ENCODE results near the gene WDR64. TPM values are rescaled to one million over a fixed set of nuclear protein-coding genes. Genes with fewer than 3 reads are reported as not detected.
"Not testable (repeated sequence)": the region's sequence is repeated elsewhere in the genome, so short reads cannot be mapped to it uniquely, and the experiment has no call there.

WDR64 gene
- total RNA-seq, 1 donor from 2014 or later, result 0.80 TPM

DNA sequence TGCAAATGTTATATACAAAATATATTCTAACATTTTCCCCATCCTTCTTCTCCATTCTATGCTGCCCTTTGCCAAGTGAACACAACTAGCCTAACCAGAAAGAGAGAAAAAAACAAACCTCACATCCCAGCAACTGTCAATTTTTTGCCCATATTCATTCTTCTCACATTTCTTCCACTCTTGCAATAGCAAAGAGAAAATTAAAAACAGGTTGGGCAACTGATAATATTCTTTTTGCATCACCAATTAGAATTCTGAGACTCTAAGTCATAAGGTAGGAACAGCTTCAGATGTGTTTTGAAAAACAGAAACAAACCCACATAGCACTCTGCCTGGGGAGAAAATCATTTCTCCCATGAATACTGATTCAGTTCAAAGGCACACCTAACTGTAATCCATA is 170.8 kb downstream of the WDR64 start:
- Mint-ChIP-seq H3K27ac (ENCODE audit: unreplicated experiment) (no peak overlapping the region), H3K4me3 (ENCODE audit: unreplicated experiment) (no peak overlapping the region), H3K9me3 (ENCODE audit: unreplicated experiment) (peaks cover 4% of the 10 kb centered on the region), H3K36me3 (ENCODE audit: low read depth, unreplicated experiment) (no peaks in the 10 kb centered on the region), H3K4me1 (ENCODE audit: unreplicated experiment) (no peaks in the 10 kb centered on the region), H3K27me3 (ENCODE audit: unreplicated experiment) (peaks cover 4% of the 10 kb centered on the region)
- no peak for DNase-seq (ENCODE audit: low spot score)
- TF ChIP-seq CTCF (IDR thresholded peaks at IDR 0.05; ENCODE audit: unreplicated experiment), result no peak

- DNase-seq (ENCODE audit: low spot score), result no peak
- no peak for TF ChIP-seq CTCF (IDR thresholded peaks at IDR 0.05; ENCODE audit: unreplicated experiment)
- Mint-ChIP-seq H3K4me3 (ENCODE audit: unreplicated experiment) (no peak overlapping the region), H3K27ac (ENCODE audit: unreplicated experiment) (no peak overlapping the region), H3K27me3 (ENCODE audit: unreplicated experiment) (peaks cover 4% of the 10 kb centered on the region), H3K9me3 (ENCODE audit: unreplicated experiment) (peaks cover 4% of the 10 kb centered on the region), H3K4me1 (ENCODE audit: unreplicated experiment) (no peaks in the 10 kb centered on the region), H3K36me3 (ENCODE audit: low read depth, unreplicated experiment) (no peaks in the 10 kb centered on the region)
Measured at GRCh38 chr1:241823925-241824324, 171.8 kb downstream of the WDR64 start.

DNA sequence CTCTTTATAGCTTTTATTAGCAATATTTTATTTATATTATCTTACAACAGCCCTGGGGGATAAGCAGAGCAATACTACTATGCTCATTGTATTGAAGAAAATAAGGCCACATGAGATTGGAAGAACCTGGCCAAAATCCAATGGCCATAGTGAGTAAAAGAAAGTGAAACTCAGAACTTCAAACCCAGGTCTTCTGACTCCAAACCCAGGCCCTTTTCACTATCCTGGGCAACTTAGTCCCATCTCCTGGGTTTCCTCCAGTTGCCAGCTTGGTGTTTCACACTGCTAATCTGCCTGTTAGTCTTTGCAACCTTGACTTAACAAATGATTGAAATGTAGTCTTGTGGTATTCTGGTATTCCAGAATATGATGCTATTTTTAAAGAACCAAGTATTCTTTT is 173.5 kb downstream of the WDR64 start:
- Mint-ChIP-seq H3K27me3 (ENCODE audit: unreplicated experiment) (peaks cover 4% of the 10 kb centered on the region), H3K9me3 (ENCODE audit: unreplicated experiment) (no peaks in the 10 kb centered on the region), H3K36me3 (ENCODE audit: low read depth, unreplicated experiment) (no peaks in the 10 kb centered on the region), H3K4me3 (ENCODE audit: unreplicated experiment) (no peak overlapping the region), H3K27ac (ENCODE audit: unreplicated experiment) (no peak overlapping the region), H3K4me1 (ENCODE audit: unreplicated experiment) (no peaks in the 10 kb centered on the region)
- no peak for TF ChIP-seq CTCF (IDR thresholded peaks at IDR 0.05; ENCODE audit: unreplicated experiment)
- no peak for DNase-seq (ENCODE audit: low spot score)

DNA sequence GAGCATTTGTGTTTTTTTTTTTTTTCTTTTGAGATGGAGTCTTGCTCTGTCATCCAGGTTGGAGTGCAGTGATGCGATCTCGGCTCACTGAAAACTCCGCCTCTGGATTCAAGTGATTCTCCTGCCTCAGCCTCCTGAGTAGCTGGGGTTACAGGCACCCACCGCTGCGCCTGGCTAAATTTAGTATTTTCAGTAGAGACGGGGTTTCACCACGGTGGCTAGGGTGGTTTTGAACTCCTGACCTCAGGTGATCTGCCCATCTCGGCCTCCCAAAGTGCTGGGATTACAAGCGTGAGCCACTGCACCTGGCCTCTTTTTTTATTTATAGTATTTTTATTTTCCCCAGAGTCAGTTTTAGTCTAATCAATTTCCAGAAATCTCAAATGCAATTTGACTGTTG is 174.5 kb downstream of the WDR64 start:
- not testable (repeated sequence) for H3K9me3 Mint-ChIP-seq (ENCODE audit: unreplicated experiment); H3K27me3 Mint-ChIP-seq (ENCODE audit: unreplicated experiment); DNase-seq (ENCODE audit: low spot score); H3K4me3 Mint-ChIP-seq (ENCODE audit: unreplicated experiment); H3K27ac Mint-ChIP-seq (ENCODE audit: unreplicated experiment); H3K36me3 Mint-ChIP-seq (ENCODE audit: low read depth, unreplicated experiment); H3K4me1 Mint-ChIP-seq (ENCODE audit: unreplicated experiment)

DNA sequence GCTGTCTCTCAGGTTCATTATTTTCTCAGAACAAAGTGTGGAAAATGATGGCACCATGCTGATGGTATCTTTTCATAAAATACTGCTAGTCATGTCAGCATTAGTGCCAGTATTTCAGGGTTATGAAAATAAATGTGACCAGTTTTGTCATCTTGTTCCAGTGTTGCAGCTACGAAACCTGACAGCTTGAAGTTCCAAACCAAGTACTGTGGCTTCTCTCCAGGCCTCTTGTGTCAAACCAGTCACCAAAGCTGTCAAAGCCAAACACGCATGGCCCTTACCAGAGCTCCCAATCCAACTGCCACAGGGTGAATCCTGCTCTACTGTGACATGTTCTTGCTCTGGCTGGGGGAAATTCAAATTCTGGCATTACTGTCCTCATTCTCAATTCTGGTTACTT is 175.2 kb downstream of the WDR64 start:
- no peak overlapping the region for H3K4me3 Mint-ChIP-seq (ENCODE audit: unreplicated experiment)
- no peak for DNase-seq (ENCODE audit: low spot score)
- no peaks in the 10 kb centered on the region for H3K9me3 Mint-ChIP-seq (ENCODE audit: unreplicated experiment)
- no peak overlapping the region for H3K27ac Mint-ChIP-seq (ENCODE audit: unreplicated experiment)
- no peaks in the 10 kb centered on the region for H3K4me1 Mint-ChIP-seq (ENCODE audit: unreplicated experiment)
- H3K36me3 Mint-ChIP-seq (ENCODE audit: low read depth, unreplicated experiment), result no peaks in the 10 kb centered on the region
- TF ChIP-seq CTCF (IDR thresholded peaks at IDR 0.05; ENCODE audit: unreplicated experiment), result no peak
- H3K27me3 Mint-ChIP-seq (ENCODE audit: unreplicated experiment), result peaks cover 4% of the 10 kb centered on the region

Measured in endothelial cell (in vitro differentiated cells).